ENCODE measurements around the gene KCTD2.

DNA sequence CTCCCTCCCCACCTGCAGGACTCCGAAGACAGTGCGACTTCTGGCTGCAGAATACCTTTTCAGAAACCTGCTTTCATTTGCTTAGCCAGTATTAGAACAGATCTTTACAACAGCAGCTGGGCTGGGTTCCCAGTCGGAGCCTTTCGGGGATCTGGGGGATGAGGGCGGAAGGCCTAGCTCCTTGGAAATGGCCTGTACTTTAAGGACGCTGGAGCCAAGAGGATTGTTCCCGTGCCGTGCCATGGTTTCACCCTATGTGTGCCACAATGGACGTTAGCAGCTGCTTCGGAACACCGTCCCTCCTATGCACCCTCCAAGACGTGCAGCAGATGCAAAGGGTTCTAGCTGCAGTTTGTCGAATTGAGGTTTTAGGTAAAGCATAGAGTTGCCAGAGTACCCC, 16.2 kb downstream of the KCTD2 start:
- no peak for TF ChIP-seq GATA3 (IDR thresholded peaks at IDR 0.05; ENCODE audit: low read depth, low read length)
- no peak for TF ChIP-seq GATA2 (IDR thresholded peaks at IDR 0.05; ENCODE audit: low read depth, low read length)

Measured in SH-SY5Y (cell line).